H1 (cell line): Measurements from ENCODE around the gene MTMR10. TPM values are rescaled to one million over a fixed set of nuclear protein-coding genes. Genes with fewer than 3 reads are reported as not detected.

Source experiments
- CTCF ChIA-PET: fragments of 300-600 bp; sonication (Branson Sonifier 250); formaldehyde crosslinking; loops from one replicate; lab custom pipeline; 2021; ENCODE audit not compliant: partially characterized antibody; lab: Charles Lee
- POLR2A ChIA-PET: fragments of 300-600 bp; sonication (Branson Sonifier 250); formaldehyde crosslinking; loops from one replicate; lab custom pipeline; 2021; ENCODE audit warnings: inconsistent platforms; ENCODE audit not compliant: partially characterized antibody; lab: Charles Lee
- DNase-seq, 2 experiments: peaks; one replicate each; pipeline versions ENCODE4 v3.0.0 to v3.0.0-alpha.2; 2010 to 2022; ENCODE audit warnings: low spot score in 2 of 2, low read depth in 1 of 2, mixed read lengths in 1 of 2
- FAIRE-seq: peaks from 2 replicates; lab custom pipeline; 2011; peaks lifted over from hg19 to GRCh38; lab: Jason Lieb, UNC
- H2AFZ ChIP-seq: 2 replicates; pipeline ENCODE4 v1.8.1; 2012; ENCODE audit warnings: low read length, inconsistent platforms
- H2AK5ac ChIP-seq: 2 replicates; pipeline ENCODE4 v1.6.1; 2013; ENCODE audit warnings: low read depth, low read length
- H2BK120ac ChIP-seq: replicated peaks from 2 replicates; pipeline ENCODE3; 2013; ENCODE audit warnings: low read depth, low read length, inconsistent platforms
- H2BK12ac ChIP-seq: 2 replicates; pipeline ENCODE4 v1.6.1; 2013; ENCODE audit warnings: low read depth, low read length
- H2BK15ac ChIP-seq: 2 replicates; pipeline ENCODE4 v1.6.1; 2013; ENCODE audit warnings: low read length
- H2BK20ac ChIP-seq: 2 replicates; pipeline ENCODE4 v1.6.1; 2013; ENCODE audit warnings: low read length
- H2BK5ac ChIP-seq: 2 replicates; pipeline ENCODE4 v1.6.1; 2013; ENCODE audit warnings: low read depth, low read length
- H3K14ac ChIP-seq: 2 replicates; pipeline ENCODE4 v1.6.1; 2013; ENCODE audit warnings: inconsistent platforms; ENCODE audit not compliant: insufficient read length
- H3K18ac ChIP-seq: 2 replicates; pipeline ENCODE4 v1.6.1; 2013; ENCODE audit warnings: low read length; ENCODE audit errors: extremely low read depth
- H3K23ac ChIP-seq: 2 replicates; pipeline ENCODE4 v1.6.1; 2013; ENCODE audit warnings: inconsistent platforms; ENCODE audit not compliant: insufficient read length
- H3K23me2 ChIP-seq: 2 replicates; pipeline ENCODE4 v1.6.1; 2013; ENCODE audit warnings: low read depth, low read length
- H3K27ac ChIP-seq: 2 replicates; pipeline ENCODE4 v1.6.1; 2011; ENCODE audit warnings: low read depth, low read length, inconsistent platforms
- H3K27me3 ChIP-seq, 4 experiments: replicated peaks in 1 of 4; 1 replicate in 1 of 4; 2 replicates in 3 of 4; pipeline versions ENCODE4 v1.6.1 to v1.8.1; 2011 to 2013; ENCODE audit warnings: low read length in 3 of 4, mild to moderate bottlenecking in 3 of 4, inconsistent platforms in 2 of 4, mixed read lengths in 2 of 4, moderate library complexity in 1 of 4; ENCODE audit not compliant: control insufficient read depth in 3 of 4, insufficient read depth in 3 of 4; ENCODE audit errors: extremely low read depth in 1 of 4
- H3K36me3 ChIP-seq, 4 experiments: 2 replicates each; pipeline versions ENCODE4 v1.6.1 to v1.8.1; 2011 to 2013; ENCODE audit warnings: mild to moderate bottlenecking in 4 of 4, low read length in 3 of 4, moderate library complexity in 2 of 4, control low read depth in 1 of 4, inconsistent platforms in 1 of 4; ENCODE audit not compliant: insufficient read depth in 4 of 4, control insufficient read depth in 2 of 4
- H3K4ac ChIP-seq: replicated peaks from 2 replicates; pipeline ENCODE3; 2013; ENCODE audit warnings: low read length, low read depth, mixed read lengths, inconsistent platforms; ENCODE audit not compliant: insufficient read length
- H3K4me1 ChIP-seq, 4 experiments: replicated peaks in 1 of 4; 1 replicate in 1 of 4; 2 replicates in 3 of 4; pipeline versions ENCODE4 v1.6.1 to v1.8.1; 2011 to 2013; ENCODE audit warnings: low read length in 3 of 4, inconsistent platforms in 2 of 4, mixed read lengths in 1 of 4; ENCODE audit not compliant: insufficient read depth in 4 of 4, control insufficient read depth in 3 of 4
- H3K4me2 ChIP-seq, 2 experiments: 2 replicates each; pipeline versions ENCODE4 v1.6.1 to v1.8.1; 2011 to 2013; ENCODE audit warnings: low read depth in 2 of 2, low read length in 2 of 2, control low read depth in 1 of 2, inconsistent platforms in 1 of 2, mild to moderate bottlenecking in 1 of 2; ENCODE audit not compliant: insufficient read depth in 1 of 2
- H3K4me3 ChIP-seq, 4 experiments: fragments of 200-600, 300-600 bp in 1 of 4; sonication (generic), shearing (Covaris generic), sonication (Bioruptor Twin) in 1 of 4; 2 replicates each; pipeline versions ENCODE4 v1.5.1 to v1.8.1; 2011 to 2016; ENCODE audit warnings: low read length in 4 of 4, low read depth in 3 of 4, control low read depth in 2 of 4, inconsistent platforms in 2 of 4, mild to moderate bottlenecking in 2 of 4, mixed read lengths in 1 of 4, moderate library complexity in 1 of 4; ENCODE audit not compliant: insufficient read depth in 2 of 4; ENCODE audit errors: extremely low read depth in 1 of 4
- H3K56ac ChIP-seq: replicated peaks from 2 replicates; pipeline ENCODE3; 2013; ENCODE audit warnings: low read depth, mild to moderate bottlenecking, mixed read lengths, low read length, inconsistent platforms; ENCODE audit not compliant: insufficient read length
- H3K79me1 ChIP-seq: 2 replicates; pipeline ENCODE4 v1.6.1; 2013; ENCODE audit warnings: low read depth, low read length, control low read depth
- H3K79me2 ChIP-seq, 2 experiments: 2 replicates each; pipeline versions ENCODE4 v1.6.1 to v1.8.1; 2012 to 2013; ENCODE audit warnings: low read length in 2 of 2, mild to moderate bottlenecking in 2 of 2, inconsistent platforms in 1 of 2; ENCODE audit not compliant: insufficient read depth in 2 of 2, control insufficient read depth in 1 of 2
- H3K9ac ChIP-seq, 4 experiments: replicated peaks in 1 of 4; 1 replicate in 1 of 4; 2 replicates in 3 of 4; pipeline versions ENCODE4 v1.6.1 to v1.8.1; 2011 to 2013; ENCODE audit warnings: low read depth in 3 of 4, low read length in 3 of 4, control low read depth in 2 of 4, mild to moderate bottlenecking in 2 of 4, moderate library complexity in 2 of 4, inconsistent platforms in 1 of 4; ENCODE audit errors: extremely low read depth in 1 of 4
- H3K9me3 ChIP-seq, 2 experiments: 2 replicates each; pipeline versions ENCODE4 v1.6.1 to v1.8.1; 2012 to 2013; ENCODE audit warnings: mild to moderate bottlenecking in 2 of 2, moderate library complexity in 2 of 2, control low read depth in 1 of 2, inconsistent platforms in 1 of 2, low read depth in 1 of 2, low read length in 1 of 2, mixed read lengths in 1 of 2; ENCODE audit not compliant: insufficient read depth in 2 of 2
- H4K20me1 ChIP-seq, 2 experiments: replicated peaks in 1 of 2; 2 replicates each; pipeline versions ENCODE3 to v1.8.1; 2011 to 2013; ENCODE audit warnings: inconsistent platforms in 2 of 2, low read length in 2 of 2, mild to moderate bottlenecking in 1 of 2; ENCODE audit not compliant: insufficient read depth in 2 of 2, control insufficient read depth in 1 of 2
- H4K5ac ChIP-seq: 2 replicates; pipeline ENCODE4 v1.6.1; 2013; ENCODE audit warnings: low read length, low read depth, mixed read lengths, inconsistent platforms; ENCODE audit not compliant: insufficient read length
- H4K8ac ChIP-seq: 2 replicates; pipeline ENCODE4 v1.8.0; 2013; ENCODE audit warnings: mild to moderate bottlenecking, moderate library complexity, low read length, inconsistent platforms; ENCODE audit not compliant: insufficient read depth; ENCODE audit errors: extremely low read depth
- H4K91ac ChIP-seq: replicated peaks from 2 replicates; pipeline ENCODE3; 2013; ENCODE audit warnings: low read length, mixed read lengths, inconsistent platforms; ENCODE audit not compliant: insufficient read length
- CTBP2 ChIP-seq: IDR thresholded peaks from 2 replicates; pipeline ENCODE4 v1.7.0; 2011; ENCODE audit warnings: borderline replicate concordance, mild to moderate bottlenecking, moderate library complexity, mixed read lengths, low read length; ENCODE audit not compliant: insufficient read depth, insufficient read length
- E2F6 ChIP-seq: IDR thresholded peaks from 2 replicates; pipeline ENCODE4 v1.6.1; 2012; ENCODE audit warnings: inconsistent platforms
- EZH2 ChIP-seq: fragments of 200-600 bp; sonication (generic); IDR thresholded peaks from 2 replicates; pipeline ENCODE4 v1.7.1; 2012; ENCODE audit warnings: low read depth, mild to moderate bottlenecking, moderate library complexity, low read length, inconsistent platforms; ENCODE audit not compliant: severe bottlenecking
- GTF2F1 ChIP-seq: IDR thresholded peaks from 2 replicates; pipeline ENCODE4 v1.6.1; 2012; ENCODE audit warnings: low read depth, low read length, improper control_type of control experiment, borderline replicate concordance
- NANOG ChIP-seq: IDR thresholded peaks from 2 replicates; pipeline ENCODE4 v1.6.1; 2011; ENCODE audit warnings: low read length, low read depth, mild to moderate bottlenecking, inconsistent platforms; ENCODE audit not compliant: insufficient read depth, poor library complexity, severe bottlenecking
- NRF1 ChIP-seq: IDR thresholded peaks from 2 replicates; pipeline ENCODE4 v1.6.1; 2011; ENCODE audit warnings: mild to moderate bottlenecking, low read depth, low read length, improper control_type of control experiment
- POLR2A ChIP-seq, 2 experiments: IDR thresholded peaks; 1 replicate in 1 of 2; 2 replicates in 1 of 2; pipeline ENCODE4 v1.6.1; 2011; ENCODE audit warnings: low read depth in 2 of 2, low read length in 2 of 2, mild to moderate bottlenecking in 2 of 2; ENCODE audit errors: control extremely low read depth in 1 of 2
- RAD21 ChIP-seq, 2 experiments: IDR thresholded peaks in 1 of 2; conservative IDR thresholded peaks in 1 of 2; 2 replicates each; pipeline ENCODE4 v1.6.1; 2011; ENCODE audit warnings: low read depth in 2 of 2, low read length in 2 of 2, improper control_type of control experiment in 1 of 2, inconsistent platforms in 1 of 2, mild to moderate bottlenecking in 1 of 2, moderate library complexity in 1 of 2
- RNF2 ChIP-seq: fragments of 200-900, 300-1000 bp; sonication (generic); IDR thresholded peaks from 2 replicates; pipeline ENCODE4 v1.7.1; 2016; ENCODE audit warnings: borderline replicate concordance, low read depth, mild to moderate bottlenecking, antibody characterized with exemption, low read length; ENCODE audit not compliant: poor library complexity, severe bottlenecking; ENCODE audit errors: missing control alignments
- RXRA ChIP-seq: IDR thresholded peaks from 2 replicates; pipeline ENCODE4 v1.6.1; 2011; ENCODE audit warnings: low read depth, mild to moderate bottlenecking, low read length, moderate library complexity; ENCODE audit not compliant: insufficient read depth
- SP2 ChIP-seq: IDR thresholded peaks from 2 replicates; pipeline ENCODE4 v1.6.1; 2012; ENCODE audit warnings: mild to moderate bottlenecking, low read length, inconsistent platforms
- SRF ChIP-seq: IDR thresholded peaks from 2 replicates; pipeline ENCODE4 v1.6.1; 2011; ENCODE audit warnings: mild to moderate bottlenecking, low read depth, low read length, moderate library complexity
- ZNF274 ChIP-seq: IDR thresholded peaks from 2 replicates; pipeline ENCODE4 v1.7.0; 2012; ENCODE audit warnings: low read length, borderline replicate concordance; ENCODE audit errors: extremely low read depth
- WGBS, 2 experiments: shearing (Covaris generic) in 1 of 2; methylation state at CpG; one replicate each; pipeline versions ENCODE4 v1.1.6 to v1.1.7; 2013 to 2015; ENCODE audit warnings: low lambda C conversion rate in 2 of 2, mixed read lengths in 2 of 2, inconsistent platforms in 1 of 2, low coverage in 1 of 2, missing lambda C conversion rate in 1 of 2; ENCODE audit not compliant: insufficient replicate concordance in 2 of 2, insufficient coverage in 1 of 2, insufficient read length in 1 of 2; ENCODE audit errors: extremely low coverage in 1 of 2, missing lambda C conversion rate in 1 of 2; 5-methylcytosine and 5-hydroxymethylcytosine counted together
- polyA plus RNA-seq, 7 experiments: library from polyadenylated mRNA; depleted of rRNA in 3 of 7; stranded (reverse) in 5 of 7; unstranded in 2 of 7; fragments of >200 nt in 5 of 7; fragments of 200-250 nt in 2 of 7; gene quantifications; 1 replicate in 5 of 7; 2 replicates in 1 of 7; 4 replicates in 1 of 7; pipeline versions ENCODE4 v1.2.1 to v1.2.3, GENCODE V29; 2011 to 2013; ENCODE audit warnings: missing spikeins in 2 of 7, mixed read lengths in 2 of 7
- total RNA-seq: library from RNA; stranded (reverse); fragmentation: NEBNext Ultra II Directional; extraction: Animal tissue kit (Norgen Biotek cat#: 25700); gene quantifications from 2 replicates; pipeline ENCODE4 v1.2.1, GENCODE V29; 2021

Gene MTMR10
- total and polyA plus RNA-seq, 2 of the 8 experiments (the other 6 are each of a cell fraction or from before 2014, with no cell fraction given) = 3.8 to 13.1 TPM

GRCh38 chr15:30973379-30973778, 18.0 kb downstream of the MTMR10 start:
- Histone ChIP-seq H3K27me3 (no peaks in the 10 kb centered on the region), H4K5ac (no peak overlapping the region), H2BK15ac (no peak overlapping the region), H3K18ac (no peak overlapping the region), H3K23ac (no peak overlapping the region), H3K14ac (no peak overlapping the region), H3K79me1 (no peaks in the 10 kb centered on the region), H2AFZ (no peak overlapping the region), H3K36me3 (peaks cover 0 to 4% (median 0%) of the 10 kb centered on the region in 4 experiments; a peak in 4 of 8 replicates), H3K79me2 (no peaks in the 10 kb centered on the region), H2BK5ac (no peak overlapping the region), H2BK120ac (no peak overlapping the region), H3K9ac (no peak overlapping the region), H3K23me2 (no peaks in the 10 kb centered on the region), H2AK5ac (no peak overlapping the region), H3K4me2 (no peak overlapping the region), H3K9me3 (no peaks in the 10 kb centered on the region), H3K4ac (no peak overlapping the region), H3K4me3 (no peak overlapping the region), H4K8ac (no peak overlapping the region), H4K20me1 (peaks cover 0 to 2% of the 10 kb centered on the region in 2 experiments), H2BK12ac (no peak overlapping the region), H3K4me1 (no peaks in the 10 kb centered on the region), H3K27ac (no peak overlapping the region), H4K91ac (no peak overlapping the region), H2BK20ac (no peak overlapping the region), H3K56ac (no peak overlapping the region)
- TF ChIP-seq SP2 (no peak), EZH2 (no peak), NRF1 (no peak), SRF (no peak), RAD21 (IDR thresholded peaks at IDR 0.05 in 1 of 2, conservative IDR thresholded peaks at IDR 0.05 in 1 of 2; ENCODE audit: low read depth in 2 of 2, low read length in 2 of 2) (no peak), RXRA (no peak), CTBP2 (no peak), E2F6 (no peak), GTF2F1 (no peak), RNF2 (no peak), ZNF274 (no peak), POLR2A (IDR thresholded peaks at IDR 0.05; ENCODE audit: control extremely low read depth in 1 of 2, low read depth in 2 of 2, low read length in 2 of 2) (no peak), NANOG (no peak)
- CTCF ChIA-PET = interaction anchor here (0.7 to 1.6 kb wide), 4 partner anchors 9 to 188 kb away, joined by 3 to 6 read pairs (median 3); no protein-coding TSS in a partner anchor
- 93% methylated on average over 4 of the region's 4 CpGs; no CpG with 5 or more reads in 1 of the 2 experiments for WGBS, 2 experiments
- FAIRE-seq (no peak), DNase-seq (no peak)
- POLR2A ChIA-PET = no interaction called here
